Activated B cell treated with CpG ODN at 0.5 μM for 24 hours (primary cell): ENCODE measurements around the gene NABP2. TPM values are rescaled to one million over a fixed set of nuclear protein-coding genes. Genes with fewer than 3 reads are reported as not detected.
A peak's percentile ranks its signal among the peaks of the same experiment; 100 is the strongest.
"Not testable (repeated sequence)": the region's sequence is repeated elsewhere in the genome, so short reads cannot be mapped to it uniquely, and the experiment has no call there.

Experiments
- ATAC-seq: fragments of 200-7000 bp; cut with Tn5 transposase; one replicate; pipeline ENCODE4 v1.10.0; 2021; ENCODE audit warnings: low read depth, mild to moderate bottlenecking, moderate library complexity
- CTCF ChIA-PET: fragments of 350-600 bp; sonication (Branson Sonifier 250); formaldehyde crosslinking; loops from one replicate; lab custom pipeline; 2021; ENCODE audit warnings: antibody characterized with exemption; lab: Charles Lee
- POLR2A ChIA-PET: fragments of 350-600 bp; sonication (Branson Sonifier 250); formaldehyde crosslinking; loops from one replicate; lab custom pipeline; 2021; ENCODE audit warnings: antibody characterized with exemption; lab: Charles Lee
- DNase-seq: peaks from one replicate; pipeline ENCODE4 v3.0.0; 2022
- H3K27ac Mint-ChIP-seq: one replicate; pipeline ENCODE4 v1.8.0; 2020; ENCODE audit warnings: mixed read lengths
- H3K27me3 Mint-ChIP-seq: one replicate; pipeline ENCODE4 v1.8.0; 2021; ENCODE audit warnings: mixed read lengths
- H3K36me3 Mint-ChIP-seq: one replicate; pipeline ENCODE4 v1.8.0; 2021; ENCODE audit warnings: low read depth, mixed read lengths
- H3K4me1 Mint-ChIP-seq: one replicate; pipeline ENCODE4 v1.8.0; 2021; ENCODE audit warnings: mixed read lengths
- H3K4me3 Mint-ChIP-seq: one replicate; pipeline ENCODE4 v1.8.0; 2020; ENCODE audit warnings: mild to moderate bottlenecking, mixed read lengths
- H3K9me3 Mint-ChIP-seq: one replicate; pipeline ENCODE4 v1.8.0; 2020; ENCODE audit warnings: mixed read lengths
- intact Hi-C: fragments of 100-400 bp; cut with micrococcal nuclease; formaldehyde crosslinking; loops from one replicate; pipeline ENCODE4 v1.15.1; 2024
- total RNA-seq: library from RNA; stranded (reverse); gene quantifications from 2 replicates; pipeline ENCODE4 v1.2.3, GENCODE V29; 2022
- TF ChIP-seq, protein P1 (sequence below): fragments of 200-600 bp; IDR thresholded peaks from one replicate; pipeline ENCODE4 v1.8.0; 2022; ENCODE audit warnings: antibody characterized with exemption, mild to moderate bottlenecking

NABP2 gene
- total RNA-seq, 1 donor from 2014 or later, result 27.7 TPM

DNA sequence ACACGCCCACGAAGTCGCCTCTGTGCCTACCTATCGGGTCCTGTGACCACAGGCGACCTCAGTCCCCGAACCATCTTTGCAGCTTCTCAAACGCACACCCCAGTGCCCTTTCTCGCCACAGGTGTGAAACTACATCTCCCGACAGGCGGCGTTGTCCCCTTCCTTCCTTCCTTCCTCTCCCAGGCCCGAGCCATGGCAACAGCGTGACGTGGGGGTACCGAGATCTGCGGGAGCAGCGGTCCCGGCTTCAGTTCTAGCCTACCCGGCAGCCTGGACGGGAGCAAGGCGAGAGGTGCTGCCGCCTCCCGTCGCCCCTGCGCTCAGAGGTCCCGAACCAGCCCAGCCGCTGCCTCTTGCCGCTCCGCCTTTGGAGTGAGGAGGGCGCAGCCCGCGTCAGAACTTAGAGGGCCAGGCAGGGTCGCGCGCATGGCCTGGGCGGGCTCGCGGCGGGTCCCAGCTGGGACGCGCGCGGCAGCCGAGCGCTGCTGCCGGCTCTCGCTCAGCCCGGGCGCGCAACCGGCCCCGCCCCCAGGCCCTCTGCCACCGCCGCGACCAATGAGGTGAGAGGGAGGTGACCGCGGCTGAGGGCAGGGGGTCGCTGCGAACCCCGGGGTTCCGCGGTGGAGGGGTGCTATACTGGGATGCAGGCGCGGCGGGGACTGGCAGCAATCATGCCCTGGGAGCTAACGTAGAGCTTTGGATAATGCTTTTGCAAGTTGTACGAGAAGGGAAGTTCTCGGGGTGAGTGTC, 42.7 kb downstream of the NABP2 start, which contains the start of gene COQ10A:
Gene COQ10A, plus strand, starts transcription at position 250 of the 750 bp plus-strand sequence. Its CDS starts 177 bp downstream, at position 427.
- ATAC-seq (peak; percentile 90), DNase-seq (peak; percentile 90)
- Mint-ChIP-seq H3K4me1 (peaks cover 18% of the 10 kb centered on the region), H3K27ac (peak within 1 kb of the TSS; percentile 93), H3K27me3 (no peaks in the 10 kb centered on the region), H3K9me3 (no peaks in the 10 kb centered on the region), H3K36me3 (peaks cover 34% of the 10 kb centered on the region), H3K4me3 (peak within 1 kb of the TSS; percentile 93)
- TF ChIP-seq, protein P1, sequence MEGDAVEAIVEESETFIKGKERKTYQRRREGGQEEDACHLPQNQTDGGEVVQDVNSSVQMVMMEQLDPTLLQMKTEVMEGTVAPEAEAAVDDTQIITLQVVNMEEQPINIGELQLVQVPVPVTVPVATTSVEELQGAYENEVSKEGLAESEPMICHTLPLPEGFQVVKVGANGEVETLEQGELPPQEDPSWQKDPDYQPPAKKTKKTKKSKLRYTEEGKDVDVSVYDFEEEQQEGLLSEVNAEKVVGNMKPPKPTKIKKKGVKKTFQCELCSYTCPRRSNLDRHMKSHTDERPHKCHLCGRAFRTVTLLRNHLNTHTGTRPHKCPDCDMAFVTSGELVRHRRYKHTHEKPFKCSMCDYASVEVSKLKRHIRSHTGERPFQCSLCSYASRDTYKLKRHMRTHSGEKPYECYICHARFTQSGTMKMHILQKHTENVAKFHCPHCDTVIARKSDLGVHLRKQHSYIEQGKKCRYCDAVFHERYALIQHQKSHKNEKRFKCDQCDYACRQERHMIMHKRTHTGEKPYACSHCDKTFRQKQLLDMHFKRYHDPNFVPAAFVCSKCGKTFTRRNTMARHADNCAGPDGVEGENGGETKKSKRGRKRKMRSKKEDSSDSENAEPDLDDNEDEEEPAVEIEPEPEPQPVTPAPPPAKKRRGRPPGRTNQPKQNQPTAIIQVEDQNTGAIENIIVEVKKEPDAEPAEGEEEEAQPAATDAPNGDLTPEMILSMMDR, result no peak
- intact Hi-C loops, result loop anchor here (1.0 to 2.0 kb wide), 10 partner anchors 9 to 338 kb away; partner anchors contain the start of genes ANKRD52, CS, IL23A and RNF41
- CTCF ChIA-PET, result interaction anchor here (0.6 to 3.2 kb wide), 8 partner anchors 9 to 293 kb away, joined by 3 to 10 read pairs (median 4); partner anchors contain the start of genes ANKRD52, RAB5B and SMARCC2
- POLR2A ChIA-PET, result interaction anchor here (0.5 to 2.3 kb wide), 28 partner anchors 9 to 528 kb away, joined by 3 to 25 read pairs (median 4); partner anchors contain the start of genes ANKRD52, CNPY2, CS and ESYT1

DNA sequence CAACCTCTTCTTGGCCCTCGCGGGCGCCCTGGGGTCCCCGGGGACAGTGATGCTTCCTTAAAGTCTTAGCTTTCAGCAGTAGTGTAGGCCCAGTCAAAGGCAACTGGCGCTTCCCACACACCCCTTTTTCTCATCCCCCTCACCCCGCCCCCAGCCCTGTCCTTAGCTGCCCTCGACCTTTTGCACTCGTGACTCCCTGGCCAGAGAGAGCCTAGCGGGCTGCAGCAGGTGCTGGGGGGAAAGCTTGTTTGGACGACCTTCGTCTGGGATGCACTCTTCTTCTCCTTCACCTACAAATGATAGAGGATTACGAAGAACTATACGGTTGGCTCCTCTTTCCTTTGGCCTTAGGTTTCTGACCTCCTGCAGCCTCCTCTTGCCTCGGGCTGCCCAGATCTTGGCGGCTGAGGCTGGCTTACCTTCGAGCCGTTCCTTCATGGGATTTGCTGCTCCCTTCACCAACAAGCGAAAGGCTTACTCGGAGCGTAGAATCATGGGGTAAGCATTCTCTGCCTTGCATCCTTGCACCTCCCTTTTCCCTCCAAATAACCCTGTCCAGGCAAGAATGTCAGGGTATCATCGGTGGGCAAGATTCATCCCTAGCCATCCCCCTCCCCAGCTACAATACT, 43.4 kb downstream of the NABP2 start:
- Mint-ChIP-seq H3K9me3 (no peaks in the 10 kb centered on the region), H3K27ac (peak overlapping the region; percentile 85), H3K4me3 (peak overlapping the region; percentile 93), H3K4me1 (peaks cover 18% of the 10 kb centered on the region), H3K27me3 (no peaks in the 10 kb centered on the region), H3K36me3 (peaks cover 40% of the 10 kb centered on the region)
- TF ChIP-seq, protein P1, result no peak
- intact Hi-C loops, result loop anchor here (1.0 to 2.0 kb wide), 10 partner anchors 9 to 339 kb away; partner anchors contain the start of genes ANKRD52, CS, IL23A and RNF41
- POLR2A ChIA-PET, result interaction anchor here (0.5 to 2.3 kb wide), 20 partner anchors 10 to 523 kb away, joined by 3 to 25 read pairs (median 6); partner anchors contain the start of genes ANKRD52, CNPY2, CS and ESYT1
- ATAC-seq (peak; percentile 22), DNase-seq (no peak)
- CTCF ChIA-PET, result interaction anchor here (0.7 to 3.2 kb wide), 6 partner anchors 9 to 220 kb away, joined by 3 to 10 read pairs (median 4); partner anchors contain the start of gene ANKRD52

DNA sequence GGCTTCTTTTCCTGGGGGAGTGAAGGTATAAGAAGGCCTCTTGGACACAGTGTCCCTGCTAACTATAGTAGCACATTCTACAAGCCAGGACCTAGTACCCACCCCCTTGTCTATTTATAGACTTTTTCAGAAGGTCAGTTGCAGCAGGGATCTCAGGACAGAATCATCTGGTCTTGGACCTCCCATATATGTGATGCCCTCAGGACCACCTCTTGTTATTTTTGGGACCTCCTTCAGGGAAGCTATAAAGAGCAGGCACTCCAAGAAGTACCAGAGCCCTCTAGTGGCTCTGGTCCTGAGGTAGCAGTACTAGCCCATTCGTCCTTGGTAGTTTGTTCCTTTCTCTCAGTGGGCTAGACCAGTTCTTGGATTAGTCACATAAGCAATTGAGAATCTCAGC, 46.9 kb downstream of the NABP2 start:
- ATAC-seq (no peak), DNase-seq (no peak)
- Mint-ChIP-seq H3K9me3 (no peaks in the 10 kb centered on the region), H3K27me3 (no peaks in the 10 kb centered on the region), H3K4me3 (no peak overlapping the region), H3K4me1 (peaks cover 16% of the 10 kb centered on the region), H3K27ac (no peak overlapping the region), H3K36me3 (peaks cover 72% of the 10 kb centered on the region)
- CTCF ChIA-PET, result interaction anchor here (1.3 kb wide), 1 partner anchor 81 kb away, joined by 3 read pairs; the partner anchor contains the start of gene SMARCC2
- TF ChIP-seq, protein P1, result no peak
- POLR2A ChIA-PET, result interaction anchor here (1.0 kb wide), 1 partner anchor 108 kb away, joined by 4 read pairs; no protein-coding TSS in a partner anchor
- intact Hi-C loops, result loop anchor here (1.0 kb wide), 1 partner anchor 78 kb away; no protein-coding TSS in a partner anchor

DNA sequence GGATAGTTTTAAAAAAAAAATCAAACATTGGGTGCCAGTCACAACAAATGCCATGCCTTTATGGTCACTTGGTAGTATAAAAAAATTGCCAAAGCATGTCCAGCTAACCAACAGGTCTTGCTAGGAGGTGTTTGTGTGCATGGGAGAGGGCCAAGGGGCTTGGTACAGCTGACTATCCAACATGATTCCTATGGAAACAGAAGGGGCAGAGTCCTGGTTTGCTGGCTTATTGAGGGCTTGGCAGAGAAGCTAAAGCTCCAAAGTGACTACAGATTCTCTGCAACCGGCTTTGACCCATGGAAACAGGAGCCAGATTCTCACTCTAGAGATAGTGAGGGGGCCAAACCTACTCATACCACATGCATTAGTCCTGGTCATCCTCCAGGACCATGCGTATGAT, 48.3 kb downstream of the NABP2 start:
- H3K4me3 Mint-ChIP-seq, H3K27ac Mint-ChIP-seq, intact Hi-C loops, POLR2A ChIA-PET, DNase-seq, CTCF ChIA-PET, ATAC-seq, H3K4me1 Mint-ChIP-seq, H3K9me3 Mint-ChIP-seq, H3K27me3 Mint-ChIP-seq: not testable (repeated sequence)
- H3K36me3 Mint-ChIP-seq, result peaks cover 72% of the 10 kb centered on the region

DNA sequence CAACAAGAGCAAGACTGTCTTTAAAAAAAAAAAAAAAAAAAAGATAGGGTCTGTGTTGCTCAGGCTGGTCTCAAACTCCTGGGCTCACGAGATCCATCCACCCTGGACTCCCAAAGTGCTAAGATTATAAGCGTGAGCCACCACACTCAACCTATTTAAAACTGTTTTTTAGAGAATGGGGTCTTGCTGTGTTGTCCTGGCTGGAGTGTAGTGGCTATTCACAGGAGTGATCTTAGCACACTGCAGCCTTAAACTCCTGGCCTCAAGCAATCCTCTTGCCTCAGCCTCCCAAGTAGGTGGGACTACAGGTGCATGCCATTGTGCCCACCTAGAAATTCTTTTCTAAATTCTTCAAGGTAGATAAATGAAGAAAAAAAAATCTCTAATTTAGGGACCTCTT, 50.2 kb downstream of the NABP2 start:
- Mint-ChIP-seq H3K4me3 (no peak overlapping the region), H3K27me3 (no peaks in the 10 kb centered on the region), H3K9me3 (no peaks in the 10 kb centered on the region), H3K27ac (no peak overlapping the region), H3K36me3 (peaks cover 83% of the 10 kb centered on the region), H3K4me1 (no peaks in the 10 kb centered on the region)
- no peak for DNase-seq
- POLR2A ChIA-PET, result interaction anchor here (0.7 kb wide), 1 partner anchor 15 kb away, joined by 6 read pairs; no protein-coding TSS in a partner anchor
- intact Hi-C loops, result no loop called here
- CTCF ChIA-PET, result no interaction called here
- TF ChIP-seq, protein P1, result no peak
- ATAC-seq, result no peak
